GM18868 (cell line): ENCODE results near the gene HBE1.

Source experiments
- ATAC-seq: cut with Tn5 transposase; IDR thresholded peaks from one replicate; pipeline ENCODE4 v1.9.1; 2021; ENCODE audit warnings: mild to moderate bottlenecking, moderate library complexity; ENCODE audit not compliant: unreplicated experiment

Gene HBE1

GRCh38 chr11:5238486-5238885, 31.3 kb downstream of the HBE1 start:
- no peak for ATAC-seq

GRCh38 chr11:5237420-5237819, 32.3 kb downstream of the HBE1 start:
- ATAC-seq: no peak

GRCh38 chr11:5235364-5236095, 34.2 kb downstream of the HBE1 start:
- no peak for ATAC-seq

- peak; percentile 89 for ATAC-seq
Observed at GRCh38 chr11:5234381-5234834, 35.3 kb downstream of the HBE1 start, which contains the start of gene HBD. HBD (minus strand) TSS chr11:5234483; CDS start chr11:5234433, 50 bp downstream.

- no peak for ATAC-seq
Observed at GRCh38 chr11:5233307-5233706, 36.4 kb downstream of the HBE1 start.

GRCh38 chr11:5232821-5233220, 36.9 kb downstream of the HBE1 start:
- no peak for ATAC-seq

- no peak for ATAC-seq
Observed at GRCh38 chr11:5232176-5232575, 37.6 kb downstream of the HBE1 start.

GRCh38 chr11:5231111-5231510, 38.6 kb downstream of the HBE1 start:
- ATAC-seq: no peak

- ATAC-seq: no peak
Observed at GRCh38 chr11:5230266-5230665, 39.5 kb downstream of the HBE1 start.

GRCh38 chr11:5229796-5230195, 39.9 kb downstream of the HBE1 start:
- no peak for ATAC-seq

GRCh38 chr11:5229356-5229755, 40.4 kb downstream of the HBE1 start:
- ATAC-seq: no peak

- ATAC-seq: no peak
Observed at GRCh38 chr11:5228124-5228523, 41.6 kb downstream of the HBE1 start.

GRCh38 chr11:5227681-5228080, 42.1 kb downstream of the HBE1 start:
- no peak for ATAC-seq

- ATAC-seq: no peak
Observed at GRCh38 chr11:5226732-5227310, 42.9 kb downstream of the HBE1 start, which contains the start of gene HBB. HBB (minus strand) TSS chr11:5227071; CDS start chr11:5227021, 50 bp downstream.

- ATAC-seq: no peak
Observed at GRCh38 chr11:5225480-5225871, 44.3 kb downstream of the HBE1 start.

- no peak for ATAC-seq
Observed at GRCh38 chr11:5224538-5225479, 44.9 kb downstream of the HBE1 start.

- no peak for ATAC-seq
Observed at GRCh38 chr11:5223686-5224085, 46.1 kb downstream of the HBE1 start.

GRCh38 chr11:5223146-5223545, 46.6 kb downstream of the HBE1 start:
- ATAC-seq: no peak
